Tibial artery (tissue), 4 donors: ENCODE measurements around the gene ALAD.
"Not testable (repeated sequence)": the region's sequence is repeated elsewhere in the genome, so short reads cannot be mapped to it uniquely, and the experiment has no call there.

ENCODE experiments used
- DNase-seq, 2 donors: peaks; one replicate each; pipeline ENCODE4 v3.0.0-alpha.2; 2019
- H3K27ac ChIP-seq, 2 donors: fragments of 200-600 bp; sonication (generic) in 1 of 2; 1 replicate in 1 of 2; 2 replicates in 1 of 2; pipeline ENCODE4 v1.5.1; 2018 to 2019; ENCODE audit warnings: mild to moderate bottlenecking in 1 of 2
- H3K27me3 ChIP-seq, 2 donors: fragments of 200-600 bp; sonication (generic) in 1 of 2; one replicate each; pipeline versions ENCODE4 v1.5.1 to v1.6.0; 2016 to 2019
- H3K36me3 ChIP-seq, 3 donors: fragments of 200-600 bp; sonication (generic) in 2 of 3; one replicate each; pipeline ENCODE4 v1.5.1; 2016 to 2019; ENCODE audit warnings: mild to moderate bottlenecking in 2 of 3
- H3K4me1 ChIP-seq, 4 donors: fragments of 200-600 bp; sonication (generic) in 2 of 4; 1 replicate in 3 of 4; 2 replicates in 1 of 4; pipeline ENCODE4 v1.5.1; 2016 to 2019
- H3K4me3 ChIP-seq, 2 donors: fragments of 200-600 bp; sonication (generic) in 1 of 2; 1 replicate in 1 of 2; 2 replicates in 1 of 2; pipeline ENCODE4 v1.5.1; 2018 to 2019; ENCODE audit warnings: mild to moderate bottlenecking in 2 of 2
- H3K9me3 ChIP-seq, 3 donors: fragments of 200-600 bp; sonication (generic) in 1 of 3; one replicate each; pipeline ENCODE4 v1.5.1; 2016 to 2019
- CTCF ChIP-seq, 2 experiments: fragments of 200-600 bp in 1 of 2; fragments of 450-650 bp in 1 of 2; IDR thresholded peaks; one replicate each; pipeline ENCODE4 v1.5.1; 2017 to 2019; ENCODE audit warnings: antibody characterized with exemption in 2 of 2, mild to moderate bottlenecking in 1 of 2, moderate library complexity in 1 of 2
- intact Hi-C: fragments of 100-400 bp; cut with DNase I; formaldehyde crosslinking; loops from one replicate; pipeline ENCODE4 v1.15.0; 2023; ENCODE audit warnings: low total_unique reads

The ALAD gene

GRCh38 chr9:113380869-113381378 lies 20.2 kb downstream of the ALAD start:
- H3K27me3 ChIP-seq = no peaks in the 10 kb centered on the region
- no peak for DNase-seq
- no peak for TF ChIP-seq CTCF (IDR thresholded peaks at IDR 0.05)
- H3K36me3 ChIP-seq = no peaks in the 10 kb centered on the region
- no peak overlapping the region for H3K4me3 ChIP-seq
- peaks cover 0 to 12% (median 3%) of the 10 kb centered on the region in 4 donors for H3K4me1 ChIP-seq
- intact Hi-C loops = no loop called here
- H3K9me3 ChIP-seq = no peaks in the 10 kb centered on the region
- no peak overlapping the region for H3K27ac ChIP-seq

- H3K4me3 ChIP-seq, DNase-seq, H3K27ac ChIP-seq, H3K36me3 ChIP-seq, H3K27me3 ChIP-seq, H3K9me3 ChIP-seq: not testable (repeated sequence)
- intact Hi-C loops = loop anchor here (10.0 kb wide), 1 partner anchor 65 kb away; no protein-coding TSS in a partner anchor
- peaks cover 0 to 20% (median 11%) of the 10 kb centered on the region in 4 donors for H3K4me1 ChIP-seq
Observed at GRCh38 chr9:113379829-113380210, 21.3 kb downstream of the ALAD start.

GRCh38 chr9:113379094-113379828 lies 21.8 kb downstream of the ALAD start:
- H3K4me3 ChIP-seq, H3K36me3 ChIP-seq, DNase-seq, H3K27ac ChIP-seq, H3K9me3 ChIP-seq, H3K27me3 ChIP-seq: not testable (repeated sequence)
- peaks cover 0 to 20% (median 11%) of the 10 kb centered on the region in 4 donors for H3K4me1 ChIP-seq
- intact Hi-C loops = loop anchor here (10.0 kb wide), 1 partner anchor 64 kb away; no protein-coding TSS in a partner anchor

- peaks cover 0 to 20% (median 12%) of the 10 kb centered on the region in 4 donors for H3K4me1 ChIP-seq
- H3K27ac ChIP-seq = peak within 1 kb of the TSS; percentile 82 to 85
- no peaks in the 10 kb centered on the region for H3K27me3 ChIP-seq
- peak within 1 kb of the TSS; percentile 71 to 94 for H3K4me3 ChIP-seq
- peaks cover 17 to 19% (median 17%) of the 10 kb centered on the region in 3 donors for H3K36me3 ChIP-seq
- peak; percentile 67 to 90 for DNase-seq
- H3K9me3 ChIP-seq = no peaks in the 10 kb centered on the region
- no peak for TF ChIP-seq CTCF (IDR thresholded peaks at IDR 0.05)
- intact Hi-C loops = loop anchor here (10.0 kb wide), 1 partner anchor 62 kb away; no protein-coding TSS in a partner anchor
Observed at GRCh38 chr9:113376634-113377567, 24.2 kb downstream of the ALAD start, which contains the start of gene HDHD3. Gene HDHD3, minus strand, starts transcription at chr9:113376986. Its CDS starts 2,632 bp downstream, at chr9:113374354.

GRCh38 chr9:113375057-113376023 lies 25.7 kb downstream of the ALAD start:
- Histone ChIP-seq H3K4me3 (peak overlapping the region; percentile 71 to 94), H3K4me1 (peaks cover 0 to 20% (median 13%) of the 10 kb centered on the region in 4 donors), H3K27me3 (no peaks in the 10 kb centered on the region), H3K9me3 (no peaks in the 10 kb centered on the region), H3K27ac (no peak overlapping the region), H3K36me3 (peaks cover 17 to 19% (median 17%) of the 10 kb centered on the region in 3 donors)
- intact Hi-C loops = loop anchor here (10.0 kb wide), 1 partner anchor 61 kb away; no protein-coding TSS in a partner anchor
- no peak for TF ChIP-seq CTCF (IDR thresholded peaks at IDR 0.05)
- no peak for DNase-seq
